Smooth muscle cell (in vitro differentiated cells): ENCODE measurements around the gene SNX32. TPM values are rescaled to one million over a fixed set of nuclear protein-coding genes. Genes with fewer than 3 reads are reported as not detected.

Source experiments
- DNase-seq: peaks from one replicate; lab custom pipeline; 2025; ENCODE audit not compliant: unreplicated experiment; lab: John Stamatoyannopoulos, UW
- H2AFZ ChIP-seq: fragments of 200-600 bp; sonication (generic); 2 replicates; pipeline ENCODE4 v1.6.0; 2016; ENCODE audit warnings: antibody characterized with exemption, low read depth, mild to moderate bottlenecking
- H3F3A ChIP-seq: fragments of 200-600 bp; sonication (generic); 2 replicates; pipeline ENCODE4 v1.6.0; 2017; ENCODE audit warnings: antibody characterized with exemption, low read depth
- H3K27ac ChIP-seq: fragments of 200-600 bp; sonication (generic); 2 replicates; pipeline ENCODE4 v1.5.1; 2016; ENCODE audit warnings: low read depth, mild to moderate bottlenecking
- H3K27me3 ChIP-seq: fragments of 200-600 bp; sonication (generic); 2 replicates; pipeline ENCODE4 v1.6.1; 2016; ENCODE audit warnings: low read depth, mild to moderate bottlenecking
- H3K36me3 ChIP-seq: fragments of 200-600 bp; sonication (generic); 2 replicates; pipeline ENCODE4 v1.5.1; 2016; ENCODE audit warnings: low read depth
- H3K4me1 ChIP-seq: fragments of 200-600 bp; sonication (generic); 2 replicates; pipeline ENCODE4 v1.5.1; 2016; ENCODE audit warnings: low read depth
- H3K4me2 ChIP-seq: fragments of 200-600 bp; sonication (generic); 2 replicates; pipeline ENCODE4 v1.6.0; 2016; ENCODE audit warnings: mild to moderate bottlenecking
- H3K4me3 ChIP-seq: fragments of 200-600 bp; sonication (generic); 2 replicates; pipeline ENCODE4 v1.5.1; 2016; ENCODE audit warnings: mild to moderate bottlenecking
- H3K79me2 ChIP-seq: fragments of 200-600 bp; sonication (generic); 2 replicates; pipeline ENCODE4 v1.6.0; 2016; ENCODE audit warnings: low read depth, mild to moderate bottlenecking
- H3K9ac ChIP-seq: fragments of 200-600 bp; sonication (generic); 2 replicates; pipeline ENCODE4 v1.6.0; 2016; ENCODE audit warnings: low read depth
- H3K9me3 ChIP-seq: fragments of 200-600 bp; sonication (generic); replicated peaks from 2 replicates; pipeline ENCODE4 v1.5.1; 2016; ENCODE audit warnings: low read depth
- H4K20me1 ChIP-seq: fragments of 200-600 bp; sonication (generic); 2 replicates; pipeline ENCODE4 v1.6.0; 2016; ENCODE audit warnings: low read depth
- WGBS: methylation state at CpG from one replicate; pipeline ENCODE4 v1.1.7; 2016; ENCODE audit warnings: low lambda C conversion rate; 5-methylcytosine and 5-hydroxymethylcytosine counted together
- polyA plus RNA-seq: library from polyadenylated mRNA; unstranded; fragments of >200 nt; fragmentation: Nextera tagmentation; extraction: Ambion mirVana; gene quantifications from 2 replicates; pipeline ENCODE4 v1.2.1, GENCODE V29; 2016
- total RNA-seq: library from RNA; depleted of rRNA; stranded (reverse); fragments of >200 nt; gene quantifications from 2 replicates; pipeline ENCODE4 v1.2.3, GENCODE V29; 2014
- TF ChIP-seq, protein P1 (sequence below): fragments of 200-600 bp; sonication (generic); IDR thresholded peaks from 2 replicates; pipeline ENCODE4 v1.5.1; 2017; ENCODE audit warnings: borderline replicate concordance, mild to moderate bottlenecking, antibody characterized with exemption; ENCODE audit not compliant: insufficient read depth, poor library complexity, severe bottlenecking

SNX32 gene
- total and polyA plus RNA-seq, 2 experiments from 2014 or later = 1.1 to 1.2 TPM

DNA sequence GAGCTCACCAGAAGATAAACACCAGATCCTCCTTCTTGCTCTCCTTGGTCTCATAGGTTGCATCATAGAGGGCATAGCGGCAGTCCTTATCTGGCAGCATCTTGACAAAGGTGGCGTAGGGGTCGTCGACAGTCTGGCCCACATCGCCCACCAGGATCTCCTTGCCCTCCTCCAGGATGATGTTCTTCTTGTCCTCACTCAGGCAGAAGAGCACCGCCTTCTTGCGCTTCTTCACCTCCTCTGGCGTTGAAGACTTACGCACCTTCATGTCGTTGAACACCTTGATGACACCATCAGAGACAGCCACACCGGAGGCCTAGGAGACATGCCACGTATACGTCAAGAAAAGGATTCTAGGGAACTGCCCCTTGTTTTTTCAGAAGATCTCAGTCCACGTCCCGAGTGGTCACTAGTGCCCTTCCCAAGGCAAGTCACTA, 22.2 kb downstream of the SNX32 start:
- H4K20me1 ChIP-seq = peaks cover 70% of the 10 kb centered on the region
- no peak for DNase-seq
- TF ChIP-seq, protein P1, sequence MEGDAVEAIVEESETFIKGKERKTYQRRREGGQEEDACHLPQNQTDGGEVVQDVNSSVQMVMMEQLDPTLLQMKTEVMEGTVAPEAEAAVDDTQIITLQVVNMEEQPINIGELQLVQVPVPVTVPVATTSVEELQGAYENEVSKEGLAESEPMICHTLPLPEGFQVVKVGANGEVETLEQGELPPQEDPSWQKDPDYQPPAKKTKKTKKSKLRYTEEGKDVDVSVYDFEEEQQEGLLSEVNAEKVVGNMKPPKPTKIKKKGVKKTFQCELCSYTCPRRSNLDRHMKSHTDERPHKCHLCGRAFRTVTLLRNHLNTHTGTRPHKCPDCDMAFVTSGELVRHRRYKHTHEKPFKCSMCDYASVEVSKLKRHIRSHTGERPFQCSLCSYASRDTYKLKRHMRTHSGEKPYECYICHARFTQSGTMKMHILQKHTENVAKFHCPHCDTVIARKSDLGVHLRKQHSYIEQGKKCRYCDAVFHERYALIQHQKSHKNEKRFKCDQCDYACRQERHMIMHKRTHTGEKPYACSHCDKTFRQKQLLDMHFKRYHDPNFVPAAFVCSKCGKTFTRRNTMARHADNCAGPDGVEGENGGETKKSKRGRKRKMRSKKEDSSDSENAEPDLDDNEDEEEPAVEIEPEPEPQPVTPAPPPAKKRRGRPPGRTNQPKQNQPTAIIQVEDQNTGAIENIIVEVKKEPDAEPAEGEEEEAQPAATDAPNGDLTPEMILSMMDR = no peak
- peaks cover 46% of the 10 kb centered on the region for H3F3A ChIP-seq
- peak overlapping the region; percentile 84 for H3K9ac ChIP-seq
- H3K4me1 ChIP-seq = peaks cover 8% of the 10 kb centered on the region
- WGBS = 88% methylated on average over 15 of the region's 15 CpGs
- no peaks in the 10 kb centered on the region for H3K27me3 ChIP-seq
- peak overlapping the region; percentile 96 for H3K4me2 ChIP-seq
- peak overlapping the region; percentile 96 for H3K4me3 ChIP-seq
- H3K79me2 ChIP-seq = peaks cover 53% of the 10 kb centered on the region
- H3K27ac ChIP-seq = peak overlapping the region; percentile 66
- no peaks in the 10 kb centered on the region for H3K9me3 ChIP-seq
- H3K36me3 ChIP-seq = peaks cover 10% of the 10 kb centered on the region
- H2AFZ ChIP-seq = no peak overlapping the region

DNA sequence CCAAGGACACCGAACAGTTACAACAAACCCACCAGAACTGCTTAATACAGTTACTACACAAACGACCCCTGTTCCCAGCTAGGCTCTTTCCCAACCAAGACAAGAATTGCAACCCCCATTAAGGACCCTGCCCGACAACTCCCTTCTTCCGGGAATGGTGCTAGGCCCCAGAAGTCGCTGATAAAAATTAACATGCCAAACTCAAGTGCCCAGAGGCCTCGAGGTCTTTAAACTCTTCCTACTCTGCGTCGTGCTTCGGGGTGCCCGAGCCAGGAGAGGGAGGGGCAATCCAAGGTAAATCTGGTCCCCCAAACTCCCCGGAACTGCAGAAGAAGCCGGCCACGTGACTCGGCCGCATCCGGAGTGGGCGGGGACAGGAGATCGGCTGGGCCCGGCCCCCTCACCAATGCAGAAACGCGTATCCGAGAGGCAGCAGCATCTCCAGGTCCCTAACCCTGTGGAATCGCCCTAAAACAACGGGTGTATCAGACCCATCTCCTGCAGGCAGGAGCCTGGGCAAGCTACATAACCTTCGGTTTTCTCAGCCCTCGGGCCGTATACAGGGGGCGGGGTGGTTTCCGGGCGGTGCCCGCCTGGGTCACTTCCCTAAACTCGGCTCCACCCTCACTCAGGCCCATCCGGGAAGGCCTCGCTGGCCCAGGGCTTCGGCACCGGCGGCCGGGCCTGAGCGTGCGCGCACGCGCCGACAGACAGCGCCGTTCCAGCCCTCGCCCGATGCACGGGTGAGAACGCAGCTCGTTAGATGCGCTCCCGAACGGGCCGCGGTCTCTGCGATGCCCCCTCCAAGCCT, 23.1 kb downstream of the SNX32 start:
- Histone ChIP-seq H2AFZ (no peak overlapping the region), H3K79me2 (peaks cover 63% of the 10 kb centered on the region), H3F3A (peaks cover 50% of the 10 kb centered on the region), H3K4me1 (peaks cover 15% of the 10 kb centered on the region), H3K4me2 (peak overlapping the region; percentile 96), H3K27me3 (no peaks in the 10 kb centered on the region), H3K4me3 (peak overlapping the region; percentile 96), H3K9me3 (no peaks in the 10 kb centered on the region), H3K9ac (peak overlapping the region; percentile 84), H4K20me1 (peaks cover 60% of the 10 kb centered on the region), H3K27ac (peak overlapping the region; percentile 66), H3K36me3 (peaks cover 10% of the 10 kb centered on the region)
- DNase-seq = peak; percentile 52
- TF ChIP-seq, protein P1 = no peak
- 2% methylated on average over 48 of the region's 57 CpGs for WGBS

DNA sequence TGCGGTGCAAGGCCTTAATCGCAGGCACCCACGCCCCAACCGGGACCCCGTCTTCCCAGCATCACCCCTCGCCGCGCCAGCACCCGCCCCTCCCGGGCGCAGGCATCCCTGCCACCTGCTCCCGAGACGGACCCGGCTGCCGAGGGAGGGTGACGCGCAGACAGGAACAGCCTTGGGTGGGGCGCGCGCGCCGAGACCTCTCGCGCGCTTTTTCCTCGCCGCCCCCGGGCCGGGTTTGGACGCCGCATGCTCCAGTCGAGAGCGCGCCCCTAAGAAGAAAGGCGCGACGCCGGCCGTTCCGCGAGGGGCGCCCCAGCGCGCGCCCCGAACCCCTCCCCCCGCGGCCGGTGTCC, 23.7 kb downstream of the SNX32 start:
- peak overlapping the region; percentile 66 for H3K27ac ChIP-seq
- H3K9ac ChIP-seq = peak overlapping the region; percentile 84
- TF ChIP-seq, protein P1 = no peak
- H3K4me3 ChIP-seq = peak overlapping the region; percentile 96
- no peak for DNase-seq
- WGBS = 0% methylated on average over 27 of the region's 49 CpGs
- H3K4me1 ChIP-seq = peaks cover 16% of the 10 kb centered on the region
- no peaks in the 10 kb centered on the region for H3K27me3 ChIP-seq
- no peaks in the 10 kb centered on the region for H3K9me3 ChIP-seq
- H3K79me2 ChIP-seq = peaks cover 69% of the 10 kb centered on the region
- peaks cover 54% of the 10 kb centered on the region for H4K20me1 ChIP-seq
- H3F3A ChIP-seq = peaks cover 50% of the 10 kb centered on the region
- peaks cover 10% of the 10 kb centered on the region for H3K36me3 ChIP-seq
- H3K4me2 ChIP-seq = peak overlapping the region; percentile 96
- H2AFZ ChIP-seq = no peak overlapping the region
